Uterus (tissue), 2 donors: ENCODE results near the gene PPP1R2.

Experiments
- CTCF ChIP-seq, 4 experiments: fragments of 200-600 bp in 2 of 4; fragments of 450-650 bp in 2 of 4; sonication (generic) in 2 of 4; IDR thresholded peaks; one replicate each; pipeline ENCODE4 v1.5.1; 2016 to 2019; ENCODE audit warnings: antibody characterized with exemption in 4 of 4, mild to moderate bottlenecking in 2 of 4, moderate library complexity in 1 of 4
- POLR2A ChIP-seq, 2 donors: fragments of 450-650 bp; IDR thresholded peaks; one replicate each; pipeline ENCODE4 v1.6.1; 2016; ENCODE audit warnings: antibody characterized with exemption in 2 of 2, mild to moderate bottlenecking in 1 of 2, moderate library complexity in 1 of 2

GRCh38 chr3:195544634-195545033 lies 1.5 kb upstream of the PPP1R2 start:
- TF ChIP-seq POLR2A (IDR thresholded peaks at IDR 0.05) (no peak), CTCF (IDR thresholded peaks at IDR 0.05) (no peak)
